Gastroesophageal sphincter (tissue), 3 donors: ENCODE results near the gene MAPK7.

Experiments
- CTCF ChIP-seq, 4 experiments: fragments of 200-600 bp in 2 of 4; fragments of 450-650 bp in 2 of 4; sonication (generic) in 1 of 4; IDR thresholded peaks; one replicate each; pipeline ENCODE4 v1.5.1; 2017 to 2019; ENCODE audit warnings: antibody characterized with exemption in 4 of 4, mild to moderate bottlenecking in 2 of 4, moderate library complexity in 2 of 4
- EP300 ChIP-seq: sonication (generic); formaldehyde crosslinking; IDR thresholded peaks from one replicate; pipeline ENCODE4 v1.6.1; 2017; ENCODE audit warnings: antibody characterized with exemption, mild to moderate bottlenecking
- POLR2AphosphoS5 ChIP-seq: sonication (generic); formaldehyde crosslinking; IDR thresholded peaks from one replicate; pipeline ENCODE4 v1.6.1; 2017; ENCODE audit warnings: antibody characterized with exemption

- TF ChIP-seq CTCF (IDR thresholded peaks at IDR 0.05): no peak
- peak; percentile 36 for TF ChIP-seq POLR2AphosphoS5
- no peak for TF ChIP-seq EP300
These were observed 14.0 kb downstream of the MAPK7 start for GRCh38 chr17:19392303-19392702.
